ENCODE results near the gene NMNAT2. TPM values are rescaled to one million over a fixed set of nuclear protein-coding genes. Genes with fewer than 3 reads are reported as not detected.

NMNAT2 gene
- total and polyA plus RNA-seq, 2 experiments from 2014 or later: 3.6 to 10.0 TPM

GRCh38 chr1:183278739-183279591 lies 139.2 kb downstream of the NMNAT2 start (continued):
- TF ChIP-seq ZNF462 (CRISPR knock-in tag; IDR thresholded peaks at IDR 0.05) (no peak), EZH2phosphoT487 (IDR thresholded peaks at IDR 0.05; ENCODE audit: unreplicated experiment) (no peak), NANOG (IDR thresholded peaks at IDR 0.05; ENCODE audit: borderline replicate concordance) (no peak), CREB1 (CRISPR knock-in tag; IDR thresholded peaks at IDR 0.05; ENCODE audit: low read depth) (no peak), POLR2AphosphoS5 (IDR thresholded peaks at IDR 0.05; ENCODE audit: low read depth) (no peak), ZNF114 (CRISPR knock-in tag; IDR thresholded peaks at IDR 0.05) (no peak), EZH2 (IDR thresholded peaks at IDR 0.05; ENCODE audit: low read depth, unreplicated experiment) (no peak), ZNF331 (CRISPR knock-in tag; IDR thresholded peaks at IDR 0.05; ENCODE audit: low read depth) (no peak)
- TF ChIP-seq, protein P1, sequence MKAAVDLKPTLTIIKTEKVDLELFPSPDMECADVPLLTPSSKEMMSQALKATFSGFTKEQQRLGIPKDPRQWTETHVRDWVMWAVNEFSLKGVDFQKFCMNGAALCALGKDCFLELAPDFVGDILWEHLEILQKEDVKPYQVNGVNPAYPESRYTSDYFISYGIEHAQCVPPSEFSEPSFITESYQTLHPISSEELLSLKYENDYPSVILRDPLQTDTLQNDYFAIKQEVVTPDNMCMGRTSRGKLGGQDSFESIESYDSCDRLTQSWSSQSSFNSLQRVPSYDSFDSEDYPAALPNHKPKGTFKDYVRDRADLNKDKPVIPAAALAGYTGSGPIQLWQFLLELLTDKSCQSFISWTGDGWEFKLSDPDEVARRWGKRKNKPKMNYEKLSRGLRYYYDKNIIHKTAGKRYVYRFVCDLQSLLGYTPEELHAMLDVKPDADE (IDR thresholded peaks at IDR 0.05): no peak
